Adrenal gland (tissue), 12 donors: ENCODE data around the gene FGFRL1. TPM values are rescaled to one million over a fixed set of nuclear protein-coding genes. Genes with fewer than 3 reads are reported as not detected.

ENCODE experiments used
- DNase-seq, 7 donors: peaks; one replicate each; pipeline ENCODE4 v3.0.0-alpha.2; 2019 to 2020
- H3K27ac ChIP-seq, 5 donors: fragments of 200-600 bp; sonication (generic) in 4 of 5; 1 replicate in 3 of 5; 2 replicates in 2 of 5; pipeline versions ENCODE4 v1.5.1 to v1.8.0; 2016 to 2020; ENCODE audit warnings: mild to moderate bottlenecking in 1 of 5
- H3K27me3 ChIP-seq: fragments of 200-600 bp; 2 replicates; pipeline ENCODE4 v1.8.0; 2021
- H3K36me3 ChIP-seq, 2 donors: fragments of 200-600 bp; replicated peaks in 1 of 2; 1 replicate in 1 of 2; 2 replicates in 1 of 2; pipeline versions ENCODE4 v1.5.1 to v1.8.0; 2018 to 2022
- H3K4me1 ChIP-seq, 2 donors: fragments of 200-600 bp; replicated peaks in 1 of 2; 1 replicate in 1 of 2; 2 replicates in 1 of 2; pipeline versions ENCODE4 v1.5.1 to v1.8.0; 2018 to 2021
- H3K4me3 ChIP-seq, 4 donors: fragments of 200-600 bp; sonication (generic) in 3 of 4; one replicate each; pipeline ENCODE4 v1.5.1; 2016 to 2018
- H3K9me3 ChIP-seq, 3 donors: fragments of 200-600 bp; sonication (generic) in 1 of 3; replicated peaks in 1 of 3; 1 replicate in 2 of 3; 2 replicates in 1 of 3; pipeline versions ENCODE4 v1.5.1 to v1.8.0; 2016 to 2021
- CTCF ChIP-seq, 6 experiments: fragments of 450-650 bp in 4 of 6; fragments of 200-600 bp in 2 of 6; sonication (generic) in 1 of 6; IDR thresholded peaks; 1 replicate in 5 of 6; 2 replicates in 1 of 6; pipeline versions ENCODE4 v1.5.1 to v1.8.0; 2016 to 2021; ENCODE audit warnings: antibody characterized with exemption in 6 of 6, mild to moderate bottlenecking in 2 of 6, moderate library complexity in 1 of 6
- POLR2A ChIP-seq, 2 donors: fragments of 450-650 bp; IDR thresholded peaks; one replicate each; pipeline ENCODE4 v1.6.1; 2017; ENCODE audit warnings: antibody characterized with exemption in 2 of 2, mild to moderate bottlenecking in 2 of 2, moderate library complexity in 1 of 2
- WGBS, 4 donors: extraction: QIAGEN DNeasy Blood & Tissue Kit in 2 of 4; methylation state at CpG; one replicate each; pipeline versions ENCODE4 v1.1.5 to v1.1.7; 2013 to 2017; 5-methylcytosine and 5-hydroxymethylcytosine counted together
- intact Hi-C, 2 donors: fragments of 100-400 bp; cut with DNase I; formaldehyde crosslinking; loops; one replicate each; pipeline versions ENCODE4 v1.14.1 to v1.15.0; 2022 to 2023
- polyA plus RNA-seq, 3 donors: library from polyadenylated mRNA; stranded (reverse); fragments of 200-250 nt in 2 of 3; fragments of 350-450 nt in 1 of 3; fragmentation: Illumina TruSeq in 1 of 3; extraction: RNeasy Lipid Tissue Mini Kit (QIAGEN cat#74804) in 1 of 3; gene quantifications; one replicate each; pipeline ENCODE4 v1.2.3, GENCODE V29; 2013 to 2014
- total RNA-seq, 9 donors: library from RNA; depleted of rRNA in 4 of 9; stranded (reverse); fragments of >200 nt in 4 of 9; fragments of 120-200 nt in 1 of 9; fragmentation: NEBNext Ultra II Directional in 1 of 9; extraction: Animal tissue kit (Norgen Biotek cat#: 25700) in 1 of 9; gene quantifications; one replicate each; pipeline versions ENCODE4 v1.1.0 to v1.2.4, GENCODE V29; 2013 to 2023
- donor health status: healthy with polysubstance abuse.
- donor health status: Bipolar disorder and iron deficiency.
- donor health status: DM: yes; HTN: yes; CAD: no.
- donor health status: DM: no; HTN: no; CAD: no.
- donor health status: DM: no; HTN: no; CAD: no.
- donor health status: DM: yes; HTN: yes; CAD: no.

FGFRL1 gene
- total and polyA plus RNA-seq, 12 donors, result 24.4 to 274 (median 77.8) TPM

GRCh38 chr4:992297-993110, 18.9 kb upstream of the FGFRL1 start:
- intact Hi-C loops, result no loop called here
- DNase-seq, result peak; percentile 86 to 97 (median 96)
- H3K27ac ChIP-seq, result peak overlapping the region; percentile 84 to 99 (median 92)
- H3K4me3 ChIP-seq, result peak overlapping the region in 2 of 4 donors; percentile 18 to 52
- no peak for TF ChIP-seq CTCF (IDR thresholded peaks at IDR 0.05)
- TF ChIP-seq POLR2A (IDR thresholded peaks at IDR 0.05), result peak; percentile 9 to 92
- H3K9me3 ChIP-seq, result no peaks in the 10 kb centered on the region
- WGBS, 4 donors, result 32 to 52% (median 35%) methylated on average over 10 to 25 of the region's 25 CpGs
- H3K27me3 ChIP-seq, result no peaks in the 10 kb centered on the region
- peaks cover 0 to 7% of the 10 kb centered on the region in 2 donors for H3K36me3 ChIP-seq
- peaks cover 17 to 27% of the 10 kb centered on the region in 2 donors for H3K4me1 ChIP-seq

- Histone ChIP-seq H3K4me3 (peak within 1 kb of the TSS in 2 of 4 donors; percentile 18 to 52), H3K4me1 (peaks cover 20 to 25% of the 10 kb centered on the region in 2 donors), H3K27ac (peak within 1 kb of the TSS; percentile 84 to 99 (median 92)), H3K36me3 (peaks cover 0 to 7% of the 10 kb centered on the region in 2 donors), H3K27me3 (no peaks in the 10 kb centered on the region), H3K9me3 (no peaks in the 10 kb centered on the region)
- no peak for TF ChIP-seq CTCF (IDR thresholded peaks at IDR 0.05)
- peak in 1 of 2 donors; percentile 71 for TF ChIP-seq POLR2A (IDR thresholded peaks at IDR 0.05)
- intact Hi-C loops, result no loop called here
- 63 to 71% (median 67%) methylated on average over 12 to 37 of the region's 37 CpGs for WGBS, 4 donors
- peak; percentile 72 to 92 (median 87) for DNase-seq
Measured at GRCh38 chr4:993111-994029, 18.1 kb upstream of the FGFRL1 start, which contains the start of gene SLC26A1. TSS of gene SLC26A1 (minus strand) at chr4:993404. CDS start at chr4:991703, 1,701 bp downstream.

- 91 to 93% (median 92%) methylated on average over 16 to 23 of the region's 23 CpGs for WGBS, 4 donors
- H3K4me3 ChIP-seq, result no peak overlapping the region
- intact Hi-C loops, result no loop called here
Measured at GRCh38 chr4:995311-996026, 16.0 kb upstream of the FGFRL1 start.

More at GRCh38 chr4:995311-996026, 16.0 kb upstream of the FGFRL1 start:
- no peak overlapping the region for H3K27ac ChIP-seq
- peak in 2 of 7 donors; percentile 15 to 29 for DNase-seq
- no peaks in the 10 kb centered on the region for H3K9me3 ChIP-seq
- peaks cover 0 to 1% of the 10 kb centered on the region in 2 donors for H3K36me3 ChIP-seq
- TF ChIP-seq CTCF (IDR thresholded peaks at IDR 0.05), result no peak
- no peak for TF ChIP-seq POLR2A (IDR thresholded peaks at IDR 0.05)
- H3K27me3 ChIP-seq, result no peaks in the 10 kb centered on the region
- H3K4me1 ChIP-seq, result peaks cover 20 to 25% of the 10 kb centered on the region in 2 donors
